GM18951 (cell line): Measurements from ENCODE around the gene KCNAB1.

Experiments
- POLR2A ChIP-seq: IDR thresholded peaks from 4 replicates; pipeline ENCODE4 v1.6.1; 2011; ENCODE audit warnings: mild to moderate bottlenecking; ENCODE audit not compliant: insufficient read length, insufficient read depth; ENCODE audit errors: extremely low read depth
- in situ Hi-C: fragments of 300-500 bp; cut with MboI; formaldehyde crosslinking; loops from one replicate; pipeline ENCODE4 v1.12.0; 2022; ENCODE audit warnings: low sequenced_read_pairs, mixed read lengths, inconsistent platforms; ENCODE audit not compliant: unreplicated experiment

Gene KCNAB1

GRCh38 chr3:156148946-156149381 lies 28.6 kb downstream of the KCNAB1 start:
- in situ Hi-C loops, result no loop called here
- TF ChIP-seq POLR2A, result no peak

- in situ Hi-C loops, result loop anchor here (25.0 kb wide), 4 partner anchors 237 to 987 kb away; partner anchors contain the start of gene TIPARP
- no peak for TF ChIP-seq POLR2A
Observed at GRCh38 chr3:156149876-156150275, 29.5 kb downstream of the KCNAB1 start.

DNA sequence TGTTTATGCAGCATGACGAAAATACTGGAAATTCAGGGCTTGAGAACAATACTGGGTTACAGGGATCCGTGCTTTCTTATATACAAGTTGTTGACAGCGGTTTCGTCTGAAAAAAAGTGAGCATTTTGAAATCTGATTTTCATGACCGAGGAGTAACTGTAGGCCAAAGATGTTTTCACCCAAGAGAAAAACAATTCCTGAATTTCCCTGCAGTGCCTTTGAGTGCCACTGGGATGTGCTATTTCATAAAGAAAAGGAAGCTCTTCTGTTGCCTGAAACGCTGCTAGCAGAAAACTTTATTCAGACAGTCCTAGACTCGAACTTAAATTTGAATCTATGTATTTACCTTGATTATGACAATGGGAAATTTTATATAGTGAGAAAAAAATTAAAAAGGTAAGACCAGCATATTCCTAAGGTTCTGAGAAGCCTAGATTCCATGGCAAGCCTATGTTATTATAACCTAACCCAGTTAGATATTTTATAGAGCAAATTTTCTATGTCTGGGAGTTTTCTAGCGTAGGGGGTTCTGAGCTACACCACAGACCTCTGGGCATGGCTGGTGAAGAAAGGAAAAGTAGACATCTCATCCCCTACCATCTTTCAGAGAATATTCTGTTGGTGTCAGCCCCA lies 30.2 kb downstream of the KCNAB1 start:
- in situ Hi-C loops, result loop anchor here (25.0 kb wide), 4 partner anchors 237 to 987 kb away; partner anchors contain the start of gene TIPARP
- TF ChIP-seq POLR2A, result no peak

DNA sequence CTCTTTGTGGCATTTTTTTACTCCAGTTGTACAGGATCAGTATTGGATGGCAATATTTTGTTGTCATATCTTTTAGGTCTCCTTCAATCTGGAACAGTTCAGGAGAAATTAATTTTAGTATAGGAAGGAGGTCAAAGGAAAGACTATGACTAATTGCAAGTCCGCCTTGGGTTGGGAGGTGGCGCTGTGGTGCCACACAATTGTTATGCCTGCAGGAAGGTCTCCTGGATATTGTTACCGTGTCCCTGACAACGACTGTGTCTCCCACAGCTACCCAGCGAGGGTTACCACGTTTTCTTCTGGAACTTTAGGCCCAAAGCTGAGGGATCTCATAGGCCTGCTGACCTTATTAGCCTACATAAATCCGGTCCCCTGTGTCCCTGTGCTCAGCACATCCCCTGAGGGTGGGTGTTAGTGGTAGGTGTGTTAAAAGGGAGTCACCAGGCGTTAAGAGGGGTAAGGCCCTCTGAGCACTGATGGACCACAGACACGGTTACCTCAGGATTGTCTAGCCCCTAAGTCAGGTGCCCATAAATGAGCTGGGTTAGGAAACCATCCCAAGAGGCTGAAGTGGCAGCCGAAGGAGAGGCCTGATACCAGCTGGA lies 31.5 kb downstream of the KCNAB1 start:
- no peak for TF ChIP-seq POLR2A
- in situ Hi-C loops, result loop anchor here (25.0 kb wide), 4 partner anchors 235 to 985 kb away; partner anchors contain the start of gene TIPARP

GRCh38 chr3:156158656-156159295 lies 38.4 kb downstream of the KCNAB1 start:
- no peak for TF ChIP-seq POLR2A
- in situ Hi-C loops, result loop anchor here (25.0 kb wide), 4 partner anchors 229 to 979 kb away; partner anchors contain the start of gene TIPARP

DNA sequence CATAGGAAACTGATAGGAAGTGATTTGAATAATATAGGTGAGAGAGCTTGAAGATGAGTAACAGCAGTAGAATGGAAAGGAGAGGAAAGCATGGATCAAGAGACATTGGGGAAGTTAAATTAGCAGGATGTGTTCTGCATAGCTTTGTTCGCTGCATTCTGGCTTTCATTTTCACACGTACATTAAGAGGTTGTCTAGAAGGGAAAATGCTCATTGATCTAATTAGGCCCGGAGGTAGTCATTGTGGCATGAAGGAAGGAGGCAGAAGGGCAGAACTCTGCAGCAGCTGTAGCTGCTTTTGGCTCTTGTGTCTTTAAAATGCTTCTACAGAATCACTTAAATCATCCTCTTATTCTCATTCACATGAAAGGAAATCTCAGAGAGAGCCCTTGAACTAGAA lies 40.3 kb downstream of the KCNAB1 start:
- in situ Hi-C loops, result loop anchor here (25.0 kb wide), 4 partner anchors 227 to 977 kb away; partner anchors contain the start of gene TIPARP
- TF ChIP-seq POLR2A, result no peak

- in situ Hi-C loops, result loop anchor here (25.0 kb wide), 4 partner anchors 226 to 976 kb away; partner anchors contain the start of gene TIPARP
Observed at GRCh38 chr3:156161172-156161571, 40.8 kb downstream of the KCNAB1 start.

DNA sequence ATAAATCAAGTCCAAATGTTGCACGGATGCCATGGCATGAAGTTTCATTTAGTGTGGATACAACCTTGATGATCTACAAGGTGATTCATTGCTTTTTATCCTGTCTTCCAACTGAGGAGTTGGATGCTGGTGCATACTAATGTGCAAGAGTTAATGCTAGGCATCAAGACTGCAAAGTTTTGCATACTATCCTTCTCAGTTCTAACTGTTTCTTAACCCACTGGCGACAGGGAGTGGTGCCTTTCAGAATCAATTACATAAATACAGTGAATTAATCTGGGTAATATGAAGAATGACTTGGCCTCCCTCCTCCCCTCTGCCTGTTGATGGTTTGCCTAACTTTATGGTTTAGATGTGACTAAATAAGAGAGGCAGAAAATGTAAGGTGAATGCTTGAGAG lies 43.5 kb downstream of the KCNAB1 start:
- in situ Hi-C loops, result loop anchor here (25.0 kb wide), 4 partner anchors 223 to 973 kb away; partner anchors contain the start of gene TIPARP
- no peak for TF ChIP-seq POLR2A

More at GRCh38 chr3:156161172-156161571, 40.8 kb downstream of the KCNAB1 start:
- no peak for TF ChIP-seq POLR2A

GRCh38 chr3:156166808-156167207 lies 46.4 kb downstream of the KCNAB1 start:
- in situ Hi-C loops, result loop anchor here (25.0 kb wide), 4 partner anchors 220 to 970 kb away; partner anchors contain the start of gene TIPARP
- no peak for TF ChIP-seq POLR2A

DNA sequence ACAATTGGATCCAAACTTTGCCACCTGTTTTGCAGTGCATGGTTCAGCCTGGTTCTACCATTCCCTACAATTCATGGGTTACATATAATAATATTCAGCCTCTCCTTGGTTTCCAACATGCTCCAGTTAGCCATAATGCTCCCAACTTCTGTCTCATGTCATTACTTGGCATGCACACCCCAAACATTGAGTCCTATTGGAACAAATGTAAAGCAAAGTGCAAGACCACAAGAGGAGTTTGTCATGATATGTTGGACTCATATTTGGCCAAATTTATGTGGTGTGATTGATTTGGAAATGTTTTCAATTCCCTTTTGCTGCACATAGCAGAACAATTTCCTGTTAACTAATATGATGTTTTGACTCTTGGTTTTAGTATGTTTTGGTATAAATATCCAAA lies 50.2 kb downstream of the KCNAB1 start:
- in situ Hi-C loops, result loop anchor here (25.0 kb wide), 4 partner anchors 217 to 967 kb away; partner anchors contain the start of gene TIPARP
- TF ChIP-seq POLR2A, result no peak

DNA sequence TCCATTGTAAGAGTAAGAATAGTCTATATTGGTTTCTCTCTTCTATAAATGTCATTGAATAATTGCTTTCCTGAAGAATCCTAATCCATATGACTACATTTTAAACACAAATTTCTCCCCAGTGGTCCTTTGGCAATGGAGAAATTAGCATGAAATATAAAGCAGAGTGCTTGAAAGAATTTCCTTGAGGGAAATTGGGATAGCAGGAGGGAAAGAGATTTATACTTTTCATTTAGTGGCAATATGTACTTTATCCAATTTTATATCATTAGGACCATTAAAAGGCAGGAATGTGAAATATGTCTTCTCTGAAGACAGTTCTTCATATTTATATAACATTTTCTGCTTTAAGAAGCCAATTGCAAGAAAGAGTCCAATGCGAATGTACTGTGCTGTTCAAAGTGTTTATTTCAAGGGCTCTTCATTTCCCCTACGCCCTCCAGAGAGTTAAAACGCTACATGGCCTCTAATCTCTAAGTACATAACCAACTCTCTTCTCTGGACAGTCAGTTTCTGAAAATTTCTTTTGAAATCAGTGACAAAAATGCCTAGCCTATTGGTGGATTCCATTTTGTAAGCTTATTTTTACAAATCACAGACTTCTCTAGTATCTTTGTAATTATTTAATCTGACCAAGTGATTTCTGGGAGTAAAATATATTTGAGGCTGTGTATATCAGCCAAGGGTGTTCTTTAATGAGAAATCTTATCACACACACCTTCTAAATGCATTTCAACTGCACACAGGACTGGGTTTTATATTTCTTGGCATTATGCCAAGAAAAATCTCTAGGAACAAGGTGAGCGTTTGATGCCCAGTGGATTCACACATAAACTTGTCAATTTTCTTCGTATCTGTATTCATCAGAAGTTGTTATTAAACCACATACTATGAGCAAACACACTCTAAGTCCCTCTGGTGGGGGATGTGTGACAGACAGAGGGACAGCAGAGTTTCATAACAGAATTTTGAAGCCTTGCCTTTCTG lies 51.2 kb downstream of the KCNAB1 start:
- no peak for TF ChIP-seq POLR2A
- in situ Hi-C loops, result loop anchor here (25.0 kb wide), 4 partner anchors 216 to 966 kb away; partner anchors contain the start of gene TIPARP

GRCh38 chr3:156172536-156172935 lies 52.2 kb downstream of the KCNAB1 start:
- in situ Hi-C loops, result loop anchor here (25.0 kb wide), 4 partner anchors 215 to 965 kb away; partner anchors contain the start of gene TIPARP
- no peak for TF ChIP-seq POLR2A
